Smooth muscle cell (in vitro differentiated cells): ENCODE data around the gene ANGPTL2. TPM values are rescaled to one million over a fixed set of nuclear protein-coding genes. Genes with fewer than 3 reads are reported as not detected.
A peak's percentile ranks its signal among the peaks of the same experiment; 100 is the strongest.

Experiments used
- DNase-seq: peaks from one replicate; lab custom pipeline; 2025; ENCODE audit not compliant: unreplicated experiment; lab: John Stamatoyannopoulos, UW
- H2AFZ ChIP-seq: fragments of 200-600 bp; sonication (generic); 2 replicates; pipeline ENCODE4 v1.6.0; 2016; ENCODE audit warnings: antibody characterized with exemption, low read depth, mild to moderate bottlenecking
- H3F3A ChIP-seq: fragments of 200-600 bp; sonication (generic); 2 replicates; pipeline ENCODE4 v1.6.0; 2017; ENCODE audit warnings: antibody characterized with exemption, low read depth
- H3K27ac ChIP-seq: fragments of 200-600 bp; sonication (generic); 2 replicates; pipeline ENCODE4 v1.5.1; 2016; ENCODE audit warnings: low read depth, mild to moderate bottlenecking
- H3K27me3 ChIP-seq: fragments of 200-600 bp; sonication (generic); 2 replicates; pipeline ENCODE4 v1.6.1; 2016; ENCODE audit warnings: low read depth, mild to moderate bottlenecking
- H3K36me3 ChIP-seq: fragments of 200-600 bp; sonication (generic); 2 replicates; pipeline ENCODE4 v1.5.1; 2016; ENCODE audit warnings: low read depth
- H3K4me1 ChIP-seq: fragments of 200-600 bp; sonication (generic); 2 replicates; pipeline ENCODE4 v1.5.1; 2016; ENCODE audit warnings: low read depth
- H3K4me2 ChIP-seq: fragments of 200-600 bp; sonication (generic); 2 replicates; pipeline ENCODE4 v1.6.0; 2016; ENCODE audit warnings: mild to moderate bottlenecking
- H3K4me3 ChIP-seq: fragments of 200-600 bp; sonication (generic); 2 replicates; pipeline ENCODE4 v1.5.1; 2016; ENCODE audit warnings: mild to moderate bottlenecking
- H3K79me2 ChIP-seq: fragments of 200-600 bp; sonication (generic); 2 replicates; pipeline ENCODE4 v1.6.0; 2016; ENCODE audit warnings: low read depth, mild to moderate bottlenecking
- H3K9ac ChIP-seq: fragments of 200-600 bp; sonication (generic); 2 replicates; pipeline ENCODE4 v1.6.0; 2016; ENCODE audit warnings: low read depth
- H3K9me3 ChIP-seq: fragments of 200-600 bp; sonication (generic); replicated peaks from 2 replicates; pipeline ENCODE4 v1.5.1; 2016; ENCODE audit warnings: low read depth
- H4K20me1 ChIP-seq: fragments of 200-600 bp; sonication (generic); 2 replicates; pipeline ENCODE4 v1.6.0; 2016; ENCODE audit warnings: low read depth
- CTCF ChIP-seq: fragments of 200-600 bp; sonication (generic); IDR thresholded peaks from 2 replicates; pipeline ENCODE4 v1.5.1; 2017; ENCODE audit warnings: borderline replicate concordance, mild to moderate bottlenecking, antibody characterized with exemption; ENCODE audit not compliant: insufficient read depth, poor library complexity, severe bottlenecking
- WGBS: methylation state at CpG from one replicate; pipeline ENCODE4 v1.1.7; 2016; ENCODE audit warnings: low lambda C conversion rate; 5-methylcytosine and 5-hydroxymethylcytosine counted together
- polyA plus RNA-seq: library from polyadenylated mRNA; unstranded; fragments of >200 nt; fragmentation: Nextera tagmentation; extraction: Ambion mirVana; gene quantifications from 2 replicates; pipeline ENCODE4 v1.2.1, GENCODE V29; 2016
- total RNA-seq: library from RNA; depleted of rRNA; stranded (reverse); fragments of >200 nt; gene quantifications from 2 replicates; pipeline ENCODE4 v1.2.3, GENCODE V29; 2014

The ANGPTL2 gene
- total and polyA plus RNA-seq, 2 experiments from 2014 or later: 16.1 to 18.7 TPM

- no peaks in the 10 kb centered on the region for H3K9me3 ChIP-seq
- H3K27me3 ChIP-seq: no peaks in the 10 kb centered on the region
- TF ChIP-seq CTCF: no peak
- H3K36me3 ChIP-seq: no peaks in the 10 kb centered on the region
- no peak overlapping the region for H3K9ac ChIP-seq
- H3K27ac ChIP-seq: no peak overlapping the region
- H2AFZ ChIP-seq: no peak overlapping the region
- H3F3A ChIP-seq: peaks cover 33% of the 10 kb centered on the region
- no peak overlapping the region for H3K4me3 ChIP-seq
- no peak for DNase-seq
- peaks cover 27% of the 10 kb centered on the region for H3K4me1 ChIP-seq
- WGBS: 71% methylated on average over 4 of the region's 4 CpGs
- H4K20me1 ChIP-seq: no peaks in the 10 kb centered on the region
- no peaks in the 10 kb centered on the region for H3K79me2 ChIP-seq
- no peak overlapping the region for H3K4me2 ChIP-seq
These were observed 12.8 kb upstream of the ANGPTL2 start for GRCh38 chr9:127135056-127135745.

GRCh38 chr9:127133739-127134167 is 11.3 kb upstream of the ANGPTL2 start:
- DNase-seq: peak; percentile 57
- TF ChIP-seq CTCF: no peak
- peak overlapping the region; percentile 91 for H3K9ac ChIP-seq
- no peak overlapping the region for H3K4me3 ChIP-seq
- H4K20me1 ChIP-seq: no peaks in the 10 kb centered on the region
- peak overlapping the region; percentile 54 for H3K4me2 ChIP-seq
- H3K27me3 ChIP-seq: no peaks in the 10 kb centered on the region
- 16% methylated on average over 13 of the region's 13 CpGs for WGBS
- H3K36me3 ChIP-seq: no peaks in the 10 kb centered on the region
- H3K79me2 ChIP-seq: no peaks in the 10 kb centered on the region
- no peak overlapping the region for H2AFZ ChIP-seq
- peak overlapping the region; percentile 96 for H3K27ac ChIP-seq
- peaks cover 33% of the 10 kb centered on the region for H3F3A ChIP-seq
- H3K4me1 ChIP-seq: peaks cover 27% of the 10 kb centered on the region
- no peaks in the 10 kb centered on the region for H3K9me3 ChIP-seq

GRCh38 chr9:127132921-127133647 is 10.6 kb upstream of the ANGPTL2 start:
- WGBS: 57% methylated on average over 14 of the region's 15 CpGs
- Histone ChIP-seq H3K4me2 (peak overlapping the region; percentile 54), H3K27me3 (no peaks in the 10 kb centered on the region), H4K20me1 (no peaks in the 10 kb centered on the region), H2AFZ (no peak overlapping the region), H3K36me3 (no peaks in the 10 kb centered on the region), H3K9me3 (no peaks in the 10 kb centered on the region), H3K79me2 (no peaks in the 10 kb centered on the region), H3F3A (peaks cover 33% of the 10 kb centered on the region), H3K9ac (peak overlapping the region; percentile 91), H3K4me1 (peaks cover 27% of the 10 kb centered on the region), H3K4me3 (no peak overlapping the region), H3K27ac (peak overlapping the region; percentile 96)
- peak; percentile 57 for DNase-seq
- no peak for TF ChIP-seq CTCF
